Measurements from ENCODE around the gene FGL2.
"Not testable (repeated sequence)": the region's sequence is repeated elsewhere in the genome, so short reads cannot be mapped to it uniquely, and the experiment has no call there.

Gene FGL2

DNA sequence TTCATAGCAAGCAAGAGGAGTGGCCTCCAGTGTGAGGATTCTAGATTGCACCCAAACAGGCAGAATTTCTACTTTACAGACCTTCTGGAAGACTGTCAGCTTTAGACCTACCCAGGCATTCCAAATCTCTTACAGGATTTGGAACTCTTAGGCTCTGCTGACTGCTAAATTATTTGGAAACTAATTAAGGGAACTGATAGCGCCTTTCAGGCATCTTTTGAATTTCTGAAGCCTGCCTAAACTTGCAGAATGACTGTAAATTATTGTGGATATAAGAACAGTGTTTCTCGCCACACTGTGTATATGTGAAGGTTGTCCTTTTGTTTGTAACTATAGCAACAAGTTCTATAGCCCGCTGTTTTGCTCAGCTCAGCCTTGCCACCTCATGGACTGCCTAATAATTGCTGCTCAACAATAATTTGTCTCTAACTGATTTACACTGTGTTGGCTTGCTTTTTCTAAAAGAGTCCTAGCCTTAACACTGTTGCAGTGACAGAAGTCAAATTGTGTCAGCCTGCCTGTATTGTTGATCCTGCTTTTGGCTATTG, 44.6 kb downstream of the FGL2 start:
- not testable (repeated sequence) for DNase-seq

DNA sequence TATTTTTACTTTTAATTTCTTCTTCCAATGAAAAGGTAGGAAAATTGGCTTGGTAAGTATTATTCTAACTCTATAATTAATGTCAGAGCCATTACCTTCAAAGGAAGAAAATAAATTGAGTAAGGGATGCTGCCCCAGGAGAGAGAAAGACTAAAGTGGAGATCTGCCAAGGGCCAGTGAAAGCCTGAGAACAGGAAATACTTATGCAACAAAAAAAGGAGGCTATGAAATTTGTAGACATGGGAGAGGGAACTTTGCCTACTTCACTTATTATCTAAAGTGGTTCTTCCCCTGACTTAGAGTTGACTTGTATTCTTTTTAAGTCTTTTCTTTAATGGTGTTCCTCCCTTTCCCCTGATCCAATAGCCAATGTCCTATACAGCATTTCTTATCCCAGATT, 47.4 kb downstream of the FGL2 start:
- DNase-seq = not testable (repeated sequence)
